ENCODE results near the gene JAG1. TPM values are rescaled to one million over a fixed set of nuclear protein-coding genes. Genes with fewer than 3 reads are reported as not detected.
A peak's percentile ranks its signal among the peaks of the same experiment; 100 is the strongest.

The JAG1 gene
- total RNA-seq, 6 donors from 2014 or later: 37.7 to 57.4 (median 47.0) TPM

- no peak overlapping the region for H3K27ac ChIP-seq
- no peak overlapping the region for H3K4me3 ChIP-seq
- H3K9me3 ChIP-seq: no peaks in the 10 kb centered on the region
- ATAC-seq (ENCODE audit: low FRiP score in 2 of 2) (no peak), DNase-seq (no peak)
- H3K4me1 ChIP-seq: peaks cover 0 to 6% (median 2%) of the 10 kb centered on the region in 4 donors
- 80 to 85% methylated on average over 7 of the region's 7 CpGs for WGBS, 2 donors
- H3K36me3 ChIP-seq: no peaks in the 10 kb centered on the region
- H3K27me3 ChIP-seq: no peaks in the 10 kb centered on the region
- TF ChIP-seq POLR2AphosphoS5 (IDR thresholded peaks at IDR 0.05) (no peak), EP300 (IDR thresholded peaks at IDR 0.05) (no peak), POLR2A (IDR thresholded peaks at IDR 0.05) (no peak)
These were observed 34.8 kb upstream of the JAG1 start for GRCh38 chr20:10708351-10709185.

- no peaks in the 10 kb centered on the region for H3K9me3 ChIP-seq
- no peaks in the 10 kb centered on the region for H3K36me3 ChIP-seq
- no peak for DNase-seq
- H3K27ac ChIP-seq: no peak overlapping the region
- TF ChIP-seq POLR2AphosphoS5 (IDR thresholded peaks at IDR 0.05) (no peak), POLR2A (IDR thresholded peaks at IDR 0.05) (no peak), EP300 (IDR thresholded peaks at IDR 0.05) (no peak), CTCF (IDR thresholded peaks at IDR 0.05) (no peak)
- WGBS, 2 donors: 90 to 91% methylated on average over 1 of the region's 1 CpG
- peaks cover 0 to 6% (median 2%) of the 10 kb centered on the region in 4 donors for H3K4me1 ChIP-seq
- ATAC-seq (ENCODE audit: low FRiP score in 2 of 2): no peak
- no peak overlapping the region for H3K4me3 ChIP-seq
- no peaks in the 10 kb centered on the region for H3K27me3 ChIP-seq
These were observed 34.0 kb upstream of the JAG1 start for GRCh38 chr20:10707791-10708190.

- Histone ChIP-seq H3K4me1 (peaks cover 0 to 6% (median 2%) of the 10 kb centered on the region in 4 donors), H3K36me3 (no peaks in the 10 kb centered on the region), H3K9me3 (no peaks in the 10 kb centered on the region), H3K27me3 (no peaks in the 10 kb centered on the region), H3K27ac (no peak overlapping the region), H3K4me3 (no peak overlapping the region)
- TF ChIP-seq EP300 (IDR thresholded peaks at IDR 0.05): no peak
- TF ChIP-seq CTCF (IDR thresholded peaks at IDR 0.05): no peak
- TF ChIP-seq POLR2AphosphoS5 (IDR thresholded peaks at IDR 0.05): no peak
- no peak for TF ChIP-seq POLR2A (IDR thresholded peaks at IDR 0.05)
- DNase-seq (no peak), ATAC-seq (ENCODE audit: low FRiP score in 2 of 2) (no peak)
- WGBS, 2 donors: 85 to 92% methylated on average over 4 of the region's 4 CpGs
These were observed 33.3 kb upstream of the JAG1 start for GRCh38 chr20:10707068-10707467.

- H3K36me3 ChIP-seq: no peaks in the 10 kb centered on the region
- 93 to 97% methylated on average over 12 of the region's 12 CpGs for WGBS, 2 donors
- no peak for TF ChIP-seq CTCF (IDR thresholded peaks at IDR 0.05)
- no peaks in the 10 kb centered on the region for H3K27me3 ChIP-seq
- DNase-seq (peak in 1 of 2 donors; percentile 6), ATAC-seq (ENCODE audit: low FRiP score in 2 of 2) (no peak)
- H3K9me3 ChIP-seq: no peaks in the 10 kb centered on the region
- H3K27ac ChIP-seq: no peak overlapping the region
- no peak overlapping the region for H3K4me3 ChIP-seq
- peaks cover 0 to 6% (median 2%) of the 10 kb centered on the region in 4 donors for H3K4me1 ChIP-seq
These were observed 32.6 kb upstream of the JAG1 start for GRCh38 chr20:10706460-10706811.

- H3K27ac ChIP-seq: no peak overlapping the region
- TF ChIP-seq CTCF (IDR thresholded peaks at IDR 0.05) (no peak), EP300 (IDR thresholded peaks at IDR 0.05) (no peak), POLR2A (IDR thresholded peaks at IDR 0.05) (no peak), POLR2AphosphoS5 (IDR thresholded peaks at IDR 0.05) (no peak)
- no peak overlapping the region for H3K4me3 ChIP-seq
- no peaks in the 10 kb centered on the region for H3K9me3 ChIP-seq
- 96% methylated on average over 16 of the region's 16 CpGs for WGBS, 2 donors
- H3K4me1 ChIP-seq: peaks cover 0 to 6% (median 2%) of the 10 kb centered on the region in 4 donors
- H3K36me3 ChIP-seq: no peaks in the 10 kb centered on the region
- no peak for ATAC-seq (ENCODE audit: low FRiP score in 2 of 2)
- no peaks in the 10 kb centered on the region for H3K27me3 ChIP-seq
- DNase-seq: peak in 1 of 2 donors; percentile 14
These were observed 32.1 kb upstream of the JAG1 start for GRCh38 chr20:10705801-10706459.

All from upper lobe of left lung (tissue), 6 donors.